B cell (primary cell): Measurements from ENCODE around the gene SMIM26. TPM values are rescaled to one million over a fixed set of nuclear protein-coding genes. Genes with fewer than 3 reads are reported as not detected.

Experiments used
- ATAC-seq: fragments of 200-7000 bp; cut with Tn5 transposase; one replicate; pipeline ENCODE4 v1.10.0; 2021; ENCODE audit warnings: low read depth, mild to moderate bottlenecking, moderate number of reproducible peaks, moderate library complexity
- CTCF ChIA-PET: fragments of 350-600 bp; sonication (Branson Sonifier 250); formaldehyde crosslinking; loops from one replicate; lab custom pipeline; 2021; ENCODE audit warnings: antibody characterized with exemption, inconsistent platforms; lab: Charles Lee
- POLR2A ChIA-PET: fragments of 350-600 bp; sonication (Branson Sonifier 250); formaldehyde crosslinking; loops from one replicate; lab custom pipeline; 2021; ENCODE audit warnings: antibody characterized with exemption; lab: Charles Lee
- DNase-seq: peaks from one replicate; pipeline ENCODE4 v3.0.0; 2013
- H2AFZ ChIP-seq: 2 replicates; pipeline ENCODE4 v1.6.1; 2012; ENCODE audit warnings: mild to moderate bottlenecking, low read depth, low read length; ENCODE audit not compliant: insufficient read depth, poor library complexity, severe bottlenecking
- H3K27ac ChIP-seq, 2 donors: 1 replicate in 1 of 2; 2 replicates in 1 of 2; pipeline ENCODE4 v1.5.1; 2012 to 2013; ENCODE audit warnings: low read length in 2 of 2, mild to moderate bottlenecking in 2 of 2, moderate library complexity in 1 of 2
- H3K27me3 ChIP-seq, 4 experiments: fragments of 200-600 bp in 1 of 4; sonication (generic) in 1 of 4; replicated peaks in 1 of 4; 1 replicate in 2 of 4; 2 replicates in 2 of 4; pipeline versions ENCODE4 v1.6.1 to v1.7.0; 2013 to 2016; ENCODE audit warnings: low read length in 3 of 4, mild to moderate bottlenecking in 2 of 4, mixed read lengths in 1 of 4, moderate library complexity in 1 of 4; ENCODE audit not compliant: insufficient read depth in 4 of 4, control insufficient read depth in 3 of 4; ENCODE audit errors: control extremely low read depth in 1 of 4
- H3K36me3 ChIP-seq, 2 experiments: replicated peaks in 1 of 2; 1 replicate in 1 of 2; 2 replicates in 1 of 2; pipeline versions ENCODE4 v1.6.1 to v1.7.1; 2013; ENCODE audit warnings: low read length in 1 of 2; ENCODE audit not compliant: insufficient read depth in 2 of 2, control insufficient read depth in 1 of 2; ENCODE audit errors: control extremely low read depth in 1 of 2, extremely low read depth in 1 of 2
- H3K4me1 ChIP-seq, 2 donors: fragments of 200-600 bp in 1 of 2; sonication (generic) in 1 of 2; 1 replicate in 1 of 2; 2 replicates in 1 of 2; pipeline versions ENCODE4 v1.5.1 to v1.6.1; 2013 to 2017; ENCODE audit warnings: low read length in 2 of 2; ENCODE audit not compliant: control insufficient read depth in 2 of 2, insufficient read depth in 2 of 2
- H3K4me2 ChIP-seq: replicated peaks from 2 replicates; pipeline ENCODE3; 2012; ENCODE audit warnings: mild to moderate bottlenecking, low read depth, low read length; ENCODE audit not compliant: poor library complexity, severe bottlenecking
- H3K4me3 ChIP-seq, 5 experiments: fragments of 200-600 bp in 1 of 5; sonication (generic) in 1 of 5; 1 replicate in 3 of 5; 2 replicates in 2 of 5; pipeline versions ENCODE4 v1.5.1 to v1.7.0; 2011 to 2016; ENCODE audit warnings: low read length in 4 of 5, mild to moderate bottlenecking in 4 of 5, low read depth in 2 of 5, control low read depth in 1 of 5, moderate library complexity in 1 of 5; ENCODE audit not compliant: insufficient read depth in 1 of 5; ENCODE audit errors: control extremely low read depth in 1 of 5, extremely low read depth in 1 of 5
- H3K79me2 ChIP-seq: fragments of 200-600 bp; sonication (generic); one replicate; pipeline ENCODE4 v1.6.0; 2016; ENCODE audit warnings: low read length; ENCODE audit not compliant: control insufficient read depth, insufficient read depth
- H3K9ac ChIP-seq: fragments of 200-600 bp; sonication (generic); 2 replicates; pipeline ENCODE4 v1.6.1; 2017; ENCODE audit warnings: mild to moderate bottlenecking, low read length, moderate library complexity
- H3K9me3 ChIP-seq, 3 donors: one replicate each; pipeline versions ENCODE4 v1.6.1 to v1.7.1; 2013; ENCODE audit warnings: low read length in 2 of 3; ENCODE audit not compliant: control insufficient read depth in 2 of 3, insufficient read depth in 1 of 3; ENCODE audit errors: control extremely low read depth in 1 of 3
- H4K20me1 ChIP-seq: 2 replicates; pipeline ENCODE4 v1.6.0; 2012; ENCODE audit warnings: mild to moderate bottlenecking, low read length; ENCODE audit not compliant: insufficient read depth, control insufficient read depth, poor library complexity, severe bottlenecking
- H3K27ac Mint-ChIP-seq: one replicate; pipeline ENCODE4 v1.8.0; 2021; ENCODE audit warnings: mixed read lengths
- H3K27me3 Mint-ChIP-seq: one replicate; pipeline ENCODE4 v1.8.0; 2021; ENCODE audit warnings: mixed read lengths
- H3K4me1 Mint-ChIP-seq: one replicate; pipeline ENCODE4 v1.8.0; 2021; ENCODE audit warnings: mixed read lengths
- H3K4me3 Mint-ChIP-seq: one replicate; pipeline ENCODE4 v1.8.0; 2021; ENCODE audit warnings: mixed read lengths
- H3K9me3 Mint-ChIP-seq: one replicate; pipeline ENCODE4 v1.8.0; 2022; ENCODE audit warnings: mixed read lengths; ENCODE audit not compliant: insufficient read depth
- EZH2 ChIP-seq: IDR thresholded peaks from 2 replicates; pipeline ENCODE4 v1.6.1; 2012; ENCODE audit warnings: borderline replicate concordance, low read depth, mild to moderate bottlenecking, moderate library complexity, low read length; ENCODE audit not compliant: insufficient read depth, poor library complexity, severe bottlenecking
- WGBS: methylation state at CpG from one replicate; pipeline ENCODE4 v1.1.5; 2013; ENCODE audit warnings: missing lambda C conversion rate; ENCODE audit not compliant: insufficient coverage; 5-methylcytosine and 5-hydroxymethylcytosine counted together
- intact Hi-C: fragments of 100-400 bp; cut with micrococcal nuclease; formaldehyde crosslinking; loops from one replicate; pipeline ENCODE4 v1.10.0; 2022
- polyA plus RNA-seq: library from polyadenylated mRNA; depleted of rRNA; stranded (reverse); fragments of >200 nt; gene quantifications from 2 replicates; pipeline ENCODE4 v1.2.3, GENCODE V29; 2012
- total RNA-seq, 2 donors: library from RNA; stranded (reverse); fragments of 120-200 nt in 1 of 2; gene quantifications; 1 replicate in 1 of 2; 2 replicates in 1 of 2; pipeline versions ENCODE4 v1.2.3 to v1.2.4, GENCODE V29; 2013 to 2022
- TF ChIP-seq, protein P1 (sequence below): fragments of 200-600 bp; IDR thresholded peaks from one replicate; pipeline ENCODE4 v1.8.0; 2022; ENCODE audit warnings: antibody characterized with exemption, mild to moderate bottlenecking

Gene SMIM26
- total and polyA plus RNA-seq, 2 donors (not counting 1 experiment from before 2014, with no cell fraction given), result 47.7 to 100 TPM

DNA sequence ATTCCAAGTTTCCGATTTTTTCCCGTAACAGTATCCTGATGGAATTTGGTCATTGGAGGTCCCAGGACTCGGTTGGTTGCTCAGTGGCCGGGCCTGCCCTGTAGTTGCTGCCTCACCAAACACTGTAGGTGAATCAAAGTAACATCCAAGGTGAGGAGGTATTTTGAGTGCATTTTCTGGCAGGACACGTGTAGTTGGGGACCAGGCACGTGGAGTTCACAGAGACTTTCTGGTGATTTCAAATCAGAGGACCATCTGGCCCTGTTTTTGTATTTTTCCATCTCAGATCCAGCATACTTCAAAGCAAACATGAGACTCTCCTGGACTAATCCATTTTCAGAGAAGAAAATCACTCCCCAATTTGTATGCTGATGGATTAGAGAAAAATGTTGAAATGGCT lies 10.7 kb downstream of the SMIM26 start:
- Histone ChIP-seq H3K4me3 (no peak overlapping the region), H3K9ac (no peak overlapping the region), H2AFZ (no peak overlapping the region), H4K20me1 (no peaks in the 10 kb centered on the region), H3K4me1 (no peaks in the 10 kb centered on the region), H3K27me3 (peaks cover 0 to 3% (median 1%) of the 10 kb centered on the region in 4 experiments), H3K9me3 (no peaks in the 10 kb centered on the region), H3K36me3 (no peaks in the 10 kb centered on the region), H3K79me2 (no peaks in the 10 kb centered on the region), H3K27ac (no peak overlapping the region), H3K4me2 (no peak overlapping the region)
- 90% methylated on average over 3 of the region's 6 CpGs for WGBS
- DNase-seq (no peak), ATAC-seq (no peak)
- Mint-ChIP-seq H3K4me1 (no peaks in the 10 kb centered on the region), H3K4me3 (no peak overlapping the region), H3K9me3 (no peaks in the 10 kb centered on the region), H3K27me3 (peaks cover 14% of the 10 kb centered on the region), H3K27ac (no peak overlapping the region)
- intact Hi-C loops, result no loop called here
- CTCF ChIA-PET, result interaction anchor here (0.7 kb wide), 1 partner anchor 366 kb away, joined by 3 read pairs; no protein-coding TSS in a partner anchor
- POLR2A ChIA-PET, result no interaction called here
- no peak for TF ChIP-seq EZH2
- TF ChIP-seq, protein P1, sequence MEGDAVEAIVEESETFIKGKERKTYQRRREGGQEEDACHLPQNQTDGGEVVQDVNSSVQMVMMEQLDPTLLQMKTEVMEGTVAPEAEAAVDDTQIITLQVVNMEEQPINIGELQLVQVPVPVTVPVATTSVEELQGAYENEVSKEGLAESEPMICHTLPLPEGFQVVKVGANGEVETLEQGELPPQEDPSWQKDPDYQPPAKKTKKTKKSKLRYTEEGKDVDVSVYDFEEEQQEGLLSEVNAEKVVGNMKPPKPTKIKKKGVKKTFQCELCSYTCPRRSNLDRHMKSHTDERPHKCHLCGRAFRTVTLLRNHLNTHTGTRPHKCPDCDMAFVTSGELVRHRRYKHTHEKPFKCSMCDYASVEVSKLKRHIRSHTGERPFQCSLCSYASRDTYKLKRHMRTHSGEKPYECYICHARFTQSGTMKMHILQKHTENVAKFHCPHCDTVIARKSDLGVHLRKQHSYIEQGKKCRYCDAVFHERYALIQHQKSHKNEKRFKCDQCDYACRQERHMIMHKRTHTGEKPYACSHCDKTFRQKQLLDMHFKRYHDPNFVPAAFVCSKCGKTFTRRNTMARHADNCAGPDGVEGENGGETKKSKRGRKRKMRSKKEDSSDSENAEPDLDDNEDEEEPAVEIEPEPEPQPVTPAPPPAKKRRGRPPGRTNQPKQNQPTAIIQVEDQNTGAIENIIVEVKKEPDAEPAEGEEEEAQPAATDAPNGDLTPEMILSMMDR, result no peak

DNA sequence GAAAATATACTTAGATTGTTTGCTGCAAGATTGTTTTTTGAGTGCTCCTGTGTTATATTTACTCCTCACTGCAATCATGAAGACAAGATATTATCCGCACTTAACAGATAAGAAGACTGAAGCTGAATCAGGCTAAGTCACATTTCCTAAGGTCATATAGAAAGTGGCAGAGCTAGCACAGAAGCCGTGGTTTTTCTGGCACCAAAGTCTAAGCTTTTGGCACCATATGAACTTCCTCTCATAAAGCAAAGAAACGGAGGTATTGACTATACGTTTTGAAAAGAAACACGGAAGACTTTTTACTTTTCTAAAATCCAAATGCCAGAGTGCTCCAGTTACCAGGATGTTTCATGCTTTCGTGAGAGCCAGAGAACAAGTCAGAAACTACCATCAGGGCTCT lies 11.3 kb downstream of the SMIM26 start:
- H3K27ac ChIP-seq, result no peak overlapping the region
- no peaks in the 10 kb centered on the region for H3K4me1 ChIP-seq
- no peak overlapping the region for H3K27ac Mint-ChIP-seq
- no peaks in the 10 kb centered on the region for H3K9me3 ChIP-seq
- H3K9me3 Mint-ChIP-seq, result no peaks in the 10 kb centered on the region
- H3K27me3 Mint-ChIP-seq, result peaks cover 15% of the 10 kb centered on the region
- H2AFZ ChIP-seq, result no peak overlapping the region
- H3K79me2 ChIP-seq, result no peaks in the 10 kb centered on the region
- no peak for DNase-seq
- H3K36me3 ChIP-seq, result no peaks in the 10 kb centered on the region
- 13% methylated on average over 1 of the region's 6 CpGs for WGBS
- TF ChIP-seq, protein P1, result no peak
- TF ChIP-seq EZH2, result no peak
- no peaks in the 10 kb centered on the region for H3K4me1 Mint-ChIP-seq
- H3K4me3 Mint-ChIP-seq, result no peak overlapping the region
- ATAC-seq, result no peak
- intact Hi-C loops, result no loop called here
- no peaks in the 10 kb centered on the region for H4K20me1 ChIP-seq
- no peak overlapping the region for H3K4me3 ChIP-seq
- H3K9ac ChIP-seq, result no peak overlapping the region
- ChIA-PET POLR2A (no interaction called here), CTCF (no interaction called here)
- H3K27me3 ChIP-seq, result peaks cover 0 to 3% (median 1%) of the 10 kb centered on the region in 4 experiments
- no peak overlapping the region for H3K4me2 ChIP-seq
